ENCODE results near the gene TRIM29. TPM values are rescaled to one million over a fixed set of nuclear protein-coding genes. Genes with fewer than 3 reads are reported as not detected.

TRIM29 gene
- total RNA-seq, 1 donor = not detected

DNA sequence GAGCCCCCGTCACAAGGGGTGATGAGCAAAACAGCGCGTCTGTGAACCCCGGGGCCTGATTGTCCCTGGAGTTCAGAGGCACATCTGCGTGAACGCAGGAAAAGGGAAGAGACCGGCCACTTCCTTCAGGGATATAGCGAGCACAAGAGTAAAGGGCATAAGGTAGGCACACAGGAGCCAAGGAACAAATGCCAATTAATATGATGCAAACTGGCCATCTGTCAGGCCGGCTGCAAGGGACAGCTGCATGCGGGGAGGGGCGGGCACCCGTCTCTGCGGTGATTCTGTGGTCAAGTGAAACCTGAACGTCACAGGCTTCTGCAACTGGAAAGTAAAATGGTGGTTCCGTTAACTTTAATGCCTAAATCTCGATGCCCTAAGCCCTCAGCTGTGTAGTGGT lies 64.7 kb downstream of the TRIM29 start:
- DNase-seq (ENCODE audit: low read depth) = no peak
- TF ChIP-seq, protein P1, sequence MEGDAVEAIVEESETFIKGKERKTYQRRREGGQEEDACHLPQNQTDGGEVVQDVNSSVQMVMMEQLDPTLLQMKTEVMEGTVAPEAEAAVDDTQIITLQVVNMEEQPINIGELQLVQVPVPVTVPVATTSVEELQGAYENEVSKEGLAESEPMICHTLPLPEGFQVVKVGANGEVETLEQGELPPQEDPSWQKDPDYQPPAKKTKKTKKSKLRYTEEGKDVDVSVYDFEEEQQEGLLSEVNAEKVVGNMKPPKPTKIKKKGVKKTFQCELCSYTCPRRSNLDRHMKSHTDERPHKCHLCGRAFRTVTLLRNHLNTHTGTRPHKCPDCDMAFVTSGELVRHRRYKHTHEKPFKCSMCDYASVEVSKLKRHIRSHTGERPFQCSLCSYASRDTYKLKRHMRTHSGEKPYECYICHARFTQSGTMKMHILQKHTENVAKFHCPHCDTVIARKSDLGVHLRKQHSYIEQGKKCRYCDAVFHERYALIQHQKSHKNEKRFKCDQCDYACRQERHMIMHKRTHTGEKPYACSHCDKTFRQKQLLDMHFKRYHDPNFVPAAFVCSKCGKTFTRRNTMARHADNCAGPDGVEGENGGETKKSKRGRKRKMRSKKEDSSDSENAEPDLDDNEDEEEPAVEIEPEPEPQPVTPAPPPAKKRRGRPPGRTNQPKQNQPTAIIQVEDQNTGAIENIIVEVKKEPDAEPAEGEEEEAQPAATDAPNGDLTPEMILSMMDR (IDR thresholded peaks at IDR 0.05; ENCODE audit: insufficient read depth, low read length) = no peak
- no peak overlapping the region for H3K4me3 ChIP-seq (ENCODE audit: low read depth, low read length)

DNA sequence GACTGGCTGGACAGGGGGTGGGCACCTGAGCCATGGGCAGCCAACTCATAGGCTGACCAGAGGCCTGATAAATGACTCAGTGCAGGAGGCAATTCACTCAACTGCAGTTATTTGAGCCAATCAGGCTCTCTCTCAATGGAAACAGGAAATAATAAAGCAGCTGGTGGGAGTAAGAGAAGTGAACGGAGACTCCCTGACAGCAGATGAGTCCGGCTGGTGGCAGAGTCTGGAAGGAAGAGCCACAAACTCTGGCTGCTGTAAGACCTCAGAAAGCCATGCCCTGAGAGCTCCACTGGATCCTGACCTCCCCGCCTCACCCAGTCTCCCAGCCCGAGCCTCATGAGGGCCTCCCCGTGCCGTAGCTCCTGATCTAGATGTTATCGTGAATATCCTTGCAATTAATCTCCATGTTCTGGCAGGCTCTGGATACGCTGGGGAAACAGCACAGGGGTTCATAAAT lies 69.8 kb downstream of the TRIM29 start:
- DNase-seq (ENCODE audit: low read depth) = no peak
- TF ChIP-seq, protein P1 (IDR thresholded peaks at IDR 0.05; ENCODE audit: insufficient read depth, low read length) = no peak
- H3K4me3 ChIP-seq (ENCODE audit: low read depth, low read length) = no peak overlapping the region

DNA sequence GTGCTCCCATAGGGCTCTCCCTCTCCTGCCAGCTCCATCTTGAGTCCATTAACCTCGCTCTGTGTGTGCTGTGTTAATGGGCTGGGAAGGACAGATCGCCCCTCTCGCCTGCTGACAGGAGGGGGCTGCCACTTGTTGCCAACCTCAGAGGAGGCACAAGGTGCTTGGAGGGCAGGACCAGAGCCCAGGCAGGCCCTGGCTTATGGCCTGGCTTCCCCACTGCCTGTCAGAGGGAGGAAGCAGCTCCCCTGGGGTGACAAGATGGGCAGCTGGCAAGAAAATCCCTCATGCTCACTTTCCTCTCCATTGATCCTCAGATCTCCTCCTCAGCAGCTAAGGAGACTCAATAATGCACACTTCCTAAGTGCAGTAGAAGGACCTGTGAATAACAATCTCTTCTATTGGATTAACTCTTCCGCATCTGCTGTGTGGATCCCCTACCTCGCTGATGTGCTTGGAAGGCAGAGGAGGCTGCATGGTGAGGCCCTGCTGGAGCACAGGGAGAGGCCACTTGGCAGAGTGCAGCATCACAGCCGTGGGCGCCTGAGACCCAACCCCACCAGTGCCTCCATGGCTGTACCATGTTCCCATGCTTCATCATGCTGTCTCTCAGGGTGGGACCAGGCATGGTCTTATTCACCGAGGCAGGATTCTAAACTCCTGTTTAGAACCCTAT lies 70.3 kb downstream of the TRIM29 start:
- no peak overlapping the region for H3K4me3 ChIP-seq (ENCODE audit: low read depth, low read length)
- DNase-seq (ENCODE audit: low read depth) = no peak
- TF ChIP-seq, protein P1 (IDR thresholded peaks at IDR 0.05; ENCODE audit: insufficient read depth, low read length) = no peak

DNA sequence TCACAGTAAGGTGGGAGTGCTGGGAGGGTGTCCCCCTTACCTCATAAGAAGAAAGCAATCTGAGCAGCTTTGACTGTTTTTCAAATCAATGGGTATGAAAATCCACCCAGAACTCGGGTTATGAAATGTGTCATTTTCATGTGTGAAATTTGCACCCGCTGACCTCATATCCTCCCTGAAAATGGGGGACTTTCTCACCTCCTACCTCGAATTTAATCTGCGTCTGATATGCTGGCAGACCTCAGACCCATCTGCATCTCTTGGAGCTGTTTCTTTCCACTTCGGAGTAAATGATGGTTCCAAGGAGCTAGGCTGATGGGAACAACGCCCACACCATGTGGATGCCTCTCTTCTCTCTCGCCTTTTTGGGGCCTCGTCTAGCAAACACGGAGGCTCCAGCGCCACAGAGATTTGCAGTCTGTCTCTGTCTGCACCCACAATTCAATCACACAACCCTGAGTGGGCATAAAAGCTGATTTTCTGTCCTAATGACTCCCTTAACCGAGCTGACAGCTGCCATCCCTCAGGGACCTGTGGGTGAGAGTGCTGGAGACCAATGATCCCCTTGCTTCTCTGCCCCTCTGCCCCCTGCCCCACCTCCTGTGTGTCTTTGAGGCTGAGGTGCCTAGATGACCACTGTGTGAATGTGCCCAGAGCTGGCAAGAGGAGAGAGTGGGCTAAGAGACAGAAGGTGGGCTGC lies 71.0 kb downstream of the TRIM29 start:
- no peak overlapping the region for H3K4me3 ChIP-seq (ENCODE audit: low read depth, low read length)
- no peak for DNase-seq (ENCODE audit: low read depth)
- TF ChIP-seq, protein P1 (IDR thresholded peaks at IDR 0.05; ENCODE audit: insufficient read depth, low read length) = no peak

DNA sequence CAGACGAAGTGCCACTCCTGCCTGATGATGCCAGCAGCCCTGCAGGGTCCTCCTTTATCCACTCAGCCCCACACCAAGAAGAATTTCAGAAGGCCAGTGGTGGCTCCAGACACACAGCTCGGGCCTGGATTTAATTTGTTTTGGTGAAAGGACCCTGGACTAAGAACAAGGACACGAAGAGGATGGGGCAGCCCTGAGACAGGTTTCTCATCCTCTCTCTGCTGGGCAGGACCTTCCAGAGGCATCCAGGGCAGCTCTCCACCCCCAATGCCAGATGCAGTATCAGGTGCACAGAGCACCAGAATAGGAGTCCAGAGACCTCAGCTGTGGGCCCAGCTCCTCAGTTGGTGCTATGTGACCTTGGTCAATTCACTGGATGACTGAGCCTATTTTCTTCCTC lies 72.0 kb downstream of the TRIM29 start:
- TF ChIP-seq, protein P1 (IDR thresholded peaks at IDR 0.05; ENCODE audit: insufficient read depth, low read length) = no peak
- no peak for DNase-seq (ENCODE audit: low read depth)

DNA sequence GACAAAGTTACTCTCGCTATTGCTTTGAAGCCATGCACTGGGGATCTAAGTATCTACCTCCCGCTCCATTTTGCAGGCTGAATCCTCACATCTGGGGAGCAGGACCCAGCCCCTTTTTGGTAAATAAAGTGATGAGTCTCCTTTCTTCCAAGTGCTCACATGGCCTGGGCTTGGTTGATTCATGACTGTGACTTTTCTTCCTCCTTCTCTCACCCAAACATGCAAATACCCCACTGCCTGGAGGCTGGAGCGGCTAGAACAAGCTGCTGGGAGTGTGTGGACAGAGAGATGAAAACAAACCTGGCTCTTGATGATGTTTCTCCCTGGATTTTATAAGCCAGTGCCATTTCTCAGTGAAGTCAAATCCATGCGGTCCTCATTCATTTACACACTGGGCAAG lies 72.7 kb downstream of the TRIM29 start:
- no peak for DNase-seq (ENCODE audit: low read depth)
- no peak overlapping the region for H3K4me3 ChIP-seq (ENCODE audit: low read depth, low read length)
- TF ChIP-seq, protein P1 (IDR thresholded peaks at IDR 0.05; ENCODE audit: insufficient read depth, low read length) = no peak

More for the DNA sequence above, 72.0 kb downstream of the TRIM29 start:
- no peak overlapping the region for H3K4me3 ChIP-seq (ENCODE audit: low read depth, low read length)
